ENCODE measurements around the gene DUSP23.

DNA sequence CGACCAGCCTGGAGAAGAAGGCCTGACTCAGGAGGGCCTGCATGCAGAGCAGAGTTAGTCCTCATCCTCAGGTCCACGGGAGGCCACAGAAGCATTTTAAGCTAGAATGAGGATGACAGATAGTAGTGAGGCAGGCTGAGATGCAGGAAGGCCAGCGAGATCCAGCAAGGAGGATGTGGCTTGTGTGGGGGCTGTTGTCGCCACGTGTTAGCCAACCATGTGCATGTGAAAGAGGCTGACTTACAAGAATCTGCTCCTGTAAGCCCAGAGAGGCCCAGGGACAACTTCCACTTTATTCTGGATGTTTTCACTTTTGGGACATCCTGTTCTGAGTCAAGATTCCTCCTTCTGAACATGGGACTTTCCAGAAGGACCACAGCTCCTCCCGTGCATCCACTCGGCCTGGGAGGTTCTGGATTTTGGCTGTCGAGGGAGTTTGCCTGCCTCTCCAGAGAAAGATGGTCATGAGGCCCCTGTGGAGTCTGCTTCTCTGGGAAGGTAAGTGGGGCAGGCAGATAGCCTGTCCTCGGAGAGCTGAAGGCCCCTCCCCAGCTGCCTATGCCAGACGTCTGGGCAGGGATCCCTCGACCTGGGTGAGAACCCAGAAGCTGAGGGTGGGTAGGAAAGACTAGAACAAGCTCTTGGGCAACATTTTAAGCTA, 45.8 kb downstream of the DUSP23 start, which contains the start of gene SLAMF8:
- TF ChIP-seq, protein P1, sequence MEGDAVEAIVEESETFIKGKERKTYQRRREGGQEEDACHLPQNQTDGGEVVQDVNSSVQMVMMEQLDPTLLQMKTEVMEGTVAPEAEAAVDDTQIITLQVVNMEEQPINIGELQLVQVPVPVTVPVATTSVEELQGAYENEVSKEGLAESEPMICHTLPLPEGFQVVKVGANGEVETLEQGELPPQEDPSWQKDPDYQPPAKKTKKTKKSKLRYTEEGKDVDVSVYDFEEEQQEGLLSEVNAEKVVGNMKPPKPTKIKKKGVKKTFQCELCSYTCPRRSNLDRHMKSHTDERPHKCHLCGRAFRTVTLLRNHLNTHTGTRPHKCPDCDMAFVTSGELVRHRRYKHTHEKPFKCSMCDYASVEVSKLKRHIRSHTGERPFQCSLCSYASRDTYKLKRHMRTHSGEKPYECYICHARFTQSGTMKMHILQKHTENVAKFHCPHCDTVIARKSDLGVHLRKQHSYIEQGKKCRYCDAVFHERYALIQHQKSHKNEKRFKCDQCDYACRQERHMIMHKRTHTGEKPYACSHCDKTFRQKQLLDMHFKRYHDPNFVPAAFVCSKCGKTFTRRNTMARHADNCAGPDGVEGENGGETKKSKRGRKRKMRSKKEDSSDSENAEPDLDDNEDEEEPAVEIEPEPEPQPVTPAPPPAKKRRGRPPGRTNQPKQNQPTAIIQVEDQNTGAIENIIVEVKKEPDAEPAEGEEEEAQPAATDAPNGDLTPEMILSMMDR (IDR thresholded peaks at IDR 0.05) = no peak
- no peak for TF ChIP-seq POLR2A (IDR thresholded peaks at IDR 0.05)
- TF ChIP-seq POLR2AphosphoS5 (IDR thresholded peaks at IDR 0.05) = no peak
